ENCODE measurements around the gene OR51I2.

Gene OR51I2

GRCh38 chr11:5505363-5506048 is 56.4 kb downstream of the OR51I2 start:
- no peak for FAIRE-seq
- no peak for DNase-seq (ENCODE audit: low spot score)

Data from urothelium cell line (cell line).